Endothelial cell of umbilical vein (primary cell): ENCODE data around the gene WBP2NL. TPM values are rescaled to one million over a fixed set of nuclear protein-coding genes. Genes with fewer than 3 reads are reported as not detected.

ENCODE experiments used
- BruUV-seq: library from RNA; stranded (reverse); fragments of 400-500 nt; replicated peaks from 2 replicates; lab custom pipeline; 2021; lab: Mats Ljungman, UMichigan
- CTCF ChIA-PET: fragments of 300-600, 350-600 bp; sonication (Branson Sonifier 250); formaldehyde crosslinking; loops from one replicate; lab custom pipeline; 2021; ENCODE audit warnings: antibody characterized with exemption, inconsistent platforms; lab: Charles Lee
- POLR2A ChIA-PET: fragments of 300-600, 350-600 bp; sonication (Branson Sonifier 250); formaldehyde crosslinking; loops from one replicate; lab custom pipeline; 2021; ENCODE audit warnings: antibody characterized with exemption, inconsistent platforms; lab: Charles Lee
- DNase-seq: peaks from one replicate; pipeline ENCODE4 v3.0.0-alpha.2; 2011; ENCODE audit warnings: low read depth, low spot score
- FAIRE-seq: peaks from 2 replicates; lab custom pipeline; 2011; peaks lifted over from hg19 to GRCh38; lab: Jason Lieb, UNC
- H2AFZ ChIP-seq: 2 replicates; pipeline ENCODE4 v1.6.0; 2012; ENCODE audit warnings: low read depth, low read length, control low read depth, inconsistent platforms
- H3K27ac ChIP-seq: 2 replicates; pipeline ENCODE4 v1.5.1; 2011; ENCODE audit warnings: low read depth, mild to moderate bottlenecking, control low read depth, low read length, moderate library complexity; ENCODE audit not compliant: insufficient read depth
- H3K27me3 ChIP-seq, 2 experiments: 2 replicates each; pipeline versions ENCODE4 v1.6.0 to v1.6.1; 2011; ENCODE audit warnings: low read length in 2 of 2, mixed read lengths in 1 of 2; ENCODE audit not compliant: control insufficient read depth in 2 of 2, insufficient read depth in 2 of 2
- H3K36me3 ChIP-seq, 2 experiments: 2 replicates in 1 of 2; 3 replicates in 1 of 2; pipeline ENCODE4 v1.5.1; 2011; ENCODE audit warnings: low read length in 2 of 2, mild to moderate bottlenecking in 1 of 2, moderate library complexity in 1 of 2; ENCODE audit not compliant: control insufficient read depth in 2 of 2, insufficient read depth in 2 of 2; ENCODE audit errors: extremely low read depth in 1 of 2
- H3K4me1 ChIP-seq: 3 replicates; pipeline ENCODE4 v1.5.1; 2011; ENCODE audit warnings: mild to moderate bottlenecking, low read length; ENCODE audit not compliant: control insufficient read depth, insufficient read depth; ENCODE audit errors: extremely low read depth
- H3K4me2 ChIP-seq: 2 replicates; pipeline ENCODE4 v1.6.1; 2011; ENCODE audit warnings: low read length, control low read depth, mixed read lengths; ENCODE audit not compliant: insufficient read depth
- H3K4me3 ChIP-seq, 3 experiments: fragments of 200-600 bp in 1 of 3; sonication (generic), shearing (Covaris generic) in 1 of 3; replicated peaks in 1 of 3; 2 replicates each; pipeline ENCODE4 v1.5.1; 2011 to 2016; ENCODE audit warnings: control low read depth in 3 of 3, low read length in 3 of 3, mild to moderate bottlenecking in 2 of 3, inconsistent platforms in 1 of 3, low read depth in 1 of 3, moderate library complexity in 1 of 3; ENCODE audit not compliant: insufficient read depth in 1 of 3
- H3K79me2 ChIP-seq: 2 replicates; pipeline ENCODE4 v1.6.0; 2012; ENCODE audit warnings: low read length, inconsistent platforms; ENCODE audit not compliant: control insufficient read depth, insufficient read depth
- H3K9ac ChIP-seq: replicated peaks from 2 replicates; pipeline ENCODE3; 2011; ENCODE audit warnings: low read length, control low read depth; ENCODE audit not compliant: insufficient read depth; ENCODE audit errors: extremely low read depth
- H3K9me1 ChIP-seq: replicated peaks from 3 replicates; pipeline ENCODE4 v1.6.0; 2011; ENCODE audit warnings: mild to moderate bottlenecking, low read length; ENCODE audit not compliant: control insufficient read depth, insufficient read depth; ENCODE audit errors: extremely low read depth
- H3K9me3 ChIP-seq: replicated peaks from 2 replicates; pipeline ENCODE4 v1.5.1; 2012; ENCODE audit warnings: low read length, inconsistent platforms; ENCODE audit not compliant: control insufficient read depth, insufficient read depth
- H4K20me1 ChIP-seq: replicated peaks from 2 replicates; pipeline ENCODE3; 2011; ENCODE audit warnings: mild to moderate bottlenecking, low read length; ENCODE audit not compliant: control insufficient read depth, insufficient read depth; ENCODE audit errors: extremely low read depth
- CTCF ChIP-seq, 2 donors: IDR thresholded peaks; 1 replicate in 1 of 2; 2 replicates in 1 of 2; pipeline ENCODE4 v1.5.1; 2011; ENCODE audit warnings: low read length in 2 of 2, mild to moderate bottlenecking in 2 of 2, moderate library complexity in 2 of 2, control low read depth in 1 of 2, inconsistent platforms in 1 of 2, low read depth in 1 of 2; ENCODE audit not compliant: insufficient read depth in 1 of 2; ENCODE audit errors: extremely low read depth in 1 of 2
- EZH2 ChIP-seq: IDR thresholded peaks from 2 replicates; pipeline ENCODE4 v1.6.1; 2012; ENCODE audit warnings: borderline replicate concordance, low read depth, mild to moderate bottlenecking, moderate library complexity, low read length, inconsistent platforms; ENCODE audit not compliant: severe bottlenecking
- FOS ChIP-seq: IDR thresholded peaks from 2 replicates; pipeline ENCODE4 v1.6.1; 2011; ENCODE audit warnings: mild to moderate bottlenecking, low read length, moderate library complexity, borderline replicate concordance; ENCODE audit not compliant: insufficient read depth
- GATA2 ChIP-seq: IDR thresholded peaks from 2 replicates; pipeline ENCODE4 v1.7.0; 2011; ENCODE audit warnings: low read depth, mild to moderate bottlenecking, moderate library complexity, mixed read lengths, low read length; ENCODE audit not compliant: insufficient read length, insufficient read depth
- JUN ChIP-seq: IDR thresholded peaks from 2 replicates; pipeline ENCODE4 v1.6.1; 2011; ENCODE audit warnings: borderline replicate concordance, low read depth; ENCODE audit not compliant: insufficient read length, insufficient read depth
- MAX ChIP-seq: IDR thresholded peaks from 2 replicates; pipeline ENCODE4 v1.6.1; 2011; ENCODE audit not compliant: insufficient read depth, insufficient read length
- MYC ChIP-seq: IDR thresholded peaks from one replicate; pipeline ENCODE4 v1.6.1; 2011; ENCODE audit warnings: mild to moderate bottlenecking, low read depth, low read length
- POLR2A ChIP-seq: IDR thresholded peaks from 2 replicates; pipeline ENCODE4 v1.6.1; 2012; ENCODE audit warnings: low read depth, mild to moderate bottlenecking, control low read depth, low read length
- POLR2AphosphoS5 ChIP-seq: IDR thresholded peaks from 2 replicates; pipeline ENCODE4 v1.6.1; 2012; ENCODE audit warnings: low read depth, mild to moderate bottlenecking, control low read depth, low read length, moderate library complexity; ENCODE audit not compliant: insufficient read depth
- dilution Hi-C: fragments of 300-500 bp; cut with MboI; formaldehyde crosslinking; loops from one replicate; pipeline ENCODE4 v1.15.0; 2019; ENCODE audit warnings: low sequenced_read_pairs; ENCODE audit not compliant: extremely low pct_ligation_motif_present
- intact Hi-C: fragments of 100-400 bp; cut with micrococcal nuclease; formaldehyde crosslinking; loops from one replicate; pipeline ENCODE4 v1.10.0; 2022
- polyA plus RNA-seq, 4 experiments: library from polyadenylated mRNA; depleted of rRNA in 3 of 4; stranded (reverse) in 3 of 4; unstranded in 1 of 4; fragments of >200 nt; gene quantifications; 2 replicates each; pipeline versions ENCODE4 v1.2.1 to v1.2.3, GENCODE V29; 2011 to 2012; ENCODE audit warnings: missing spikeins in 1 of 4
- total RNA-seq: library from RNA; stranded (reverse); gene quantifications from 2 replicates; pipeline ENCODE4 v1.2.3, GENCODE V29; 2021

The WBP2NL gene
- total and polyA plus RNA-seq, 2 donors (not counting 3 experiments of a cell fraction or from before 2014, with no cell fraction given): 0.08 to 0.27 TPM

- Histone ChIP-seq H4K20me1 (no peaks in the 10 kb centered on the region), H3K9me3 (no peaks in the 10 kb centered on the region), H3K27ac (no peak overlapping the region), H3K27me3 (peaks cover 12 to 18% of the 10 kb centered on the region in 2 experiments), H3K9me1 (no peaks in the 10 kb centered on the region), H3K9ac (no peak overlapping the region), H3K4me2 (no peak overlapping the region), H3K79me2 (no peaks in the 10 kb centered on the region), H3K36me3 (no peaks in the 10 kb centered on the region), H2AFZ (no peak overlapping the region), H3K4me1 (peaks cover 6% of the 10 kb centered on the region), H3K4me3 (no peak overlapping the region)
- FAIRE-seq (no peak), DNase-seq (no peak)
- ChIA-PET POLR2A (no interaction called here), CTCF (interaction anchor here (1.1 to 1.7 kb wide), 3 partner anchors 9 to 473 kb away, joined by 3 to 8 read pairs (median 3); no protein-coding TSS in a partner anchor)
- BruUV-seq: no TSS peak
- no peak for TF ChIP-seq MYC
- dilution Hi-C loops (no loop called here), intact Hi-C loops (no loop called here)
These were observed 27.2 kb upstream of the WBP2NL start for GRCh38 chr22:41971431-41971830.

GRCh38 chr22:41974691-41975290, 23.8 kb upstream of the WBP2NL start:
- H3K27ac ChIP-seq: no peak overlapping the region

More at GRCh38 chr22:41974691-41975290, 23.8 kb upstream of the WBP2NL start:
- dilution Hi-C loops: no loop called here
- intact Hi-C loops: no loop called here
- Histone ChIP-seq H3K4me1 (peaks cover 3% of the 10 kb centered on the region), H3K9ac (no peak overlapping the region), H3K79me2 (no peaks in the 10 kb centered on the region), H3K27me3 (peaks cover 24 to 31% of the 10 kb centered on the region in 2 experiments), H3K36me3 (no peaks in the 10 kb centered on the region), H3K9me1 (no peaks in the 10 kb centered on the region), H2AFZ (no peak overlapping the region), H3K9me3 (no peaks in the 10 kb centered on the region), H3K4me2 (no peak overlapping the region), H3K4me3 (no peak overlapping the region), H4K20me1 (no peaks in the 10 kb centered on the region)
- ChIA-PET POLR2A (no interaction called here), CTCF (interaction anchor here (1.7 kb wide), 1 partner anchor 116 kb away, joined by 3 read pairs; the partner anchor contains the start of gene NDUFA6)
- no TSS peak for BruUV-seq
- FAIRE-seq (no peak), DNase-seq (no peak)
- TF ChIP-seq FOS (no peak), EZH2 (no peak), CTCF (IDR thresholded peaks at IDR 0.05; ENCODE audit: extremely low read depth in 1 of 2, insufficient read depth in 1 of 2, low read depth in 1 of 2, low read length in 2 of 2) (no peak), MAX (no peak), POLR2A (no peak), POLR2AphosphoS5 (no peak), JUN (no peak), MYC (no peak), GATA2 (no peak)
